Liver (tissue), 9 donors: ENCODE results near the gene SYK. TPM values are rescaled to one million over a fixed set of nuclear protein-coding genes. Genes with fewer than 3 reads are reported as not detected.

ENCODE experiments used
- DNase-seq: peaks from one replicate; pipeline ENCODE4 v3.0.0-alpha.2; 2017; ENCODE audit warnings: low spot score
- H3K27ac ChIP-seq, 2 donors: one replicate each; pipeline ENCODE4 v1.7.0; 2013; ENCODE audit warnings: inconsistent platforms in 2 of 2, low read length in 2 of 2, control low read depth in 1 of 2, low read depth in 1 of 2, mild to moderate bottlenecking in 1 of 2
- H3K27me3 ChIP-seq, 4 donors: one replicate each; pipeline versions ENCODE4 v1.6.1 to v1.7.0; 2013; ENCODE audit warnings: low read length in 3 of 4, inconsistent platforms in 1 of 4, mild to moderate bottlenecking in 1 of 4, moderate library complexity in 1 of 4; ENCODE audit not compliant: control insufficient read depth in 4 of 4, insufficient read depth in 4 of 4
- H3K36me3 ChIP-seq, 4 donors: one replicate each; pipeline versions ENCODE4 v1.6.1 to v1.7.0; 2013; ENCODE audit warnings: low read length in 3 of 4, mild to moderate bottlenecking in 3 of 4, low read depth in 1 of 4, moderate library complexity in 1 of 4; ENCODE audit not compliant: control insufficient read depth in 4 of 4, insufficient read depth in 3 of 4
- H3K4me1 ChIP-seq, 4 donors: one replicate each; pipeline versions ENCODE4 v1.6.1 to v1.7.0; 2013; ENCODE audit warnings: low read length in 3 of 4, mild to moderate bottlenecking in 3 of 4, moderate library complexity in 1 of 4; ENCODE audit not compliant: control insufficient read depth in 4 of 4, insufficient read depth in 4 of 4
- H3K4me3 ChIP-seq, 3 donors: one replicate each; pipeline versions ENCODE4 v1.6.1 to v1.7.0; 2013; ENCODE audit warnings: low read length in 3 of 3, control low read depth in 1 of 3, low read depth in 1 of 3, mild to moderate bottlenecking in 1 of 3
- H3K9ac ChIP-seq, 2 donors: one replicate each; pipeline ENCODE4 v1.7.0; 2013; ENCODE audit warnings: low read length in 2 of 2, mild to moderate bottlenecking in 2 of 2, moderate library complexity in 2 of 2, control low read depth in 1 of 2, low read depth in 1 of 2
- H3K9me3 ChIP-seq, 4 donors: one replicate each; pipeline versions ENCODE4 v1.6.1 to v1.7.0; 2013; ENCODE audit warnings: low read length in 3 of 4; ENCODE audit not compliant: control insufficient read depth in 4 of 4
- CTCF ChIP-seq: fragments of 150-350 bp; IDR thresholded peaks from 2 replicates; pipeline ENCODE4 v1.5.1; 2017; ENCODE audit warnings: improper control_type of control experiment, low read depth, low read length; ENCODE audit not compliant: missing input control
- EGR1 ChIP-seq, 2 donors: IDR thresholded peaks; 2 replicates each; pipeline ENCODE4 v1.6.1; 2016 to 2018; ENCODE audit warnings: antibody characterized with exemption in 2 of 2, low read depth in 2 of 2
- FOXA2 ChIP-seq: IDR thresholded peaks from 2 replicates; pipeline ENCODE4 v1.6.1; 2016; ENCODE audit warnings: antibody characterized with exemption
- HNF4A ChIP-seq, 2 donors: conservative IDR thresholded peaks; 2 replicates each; pipeline ENCODE4 v1.6.1; 2016; ENCODE audit warnings: antibody characterized with exemption in 2 of 2, mild to moderate bottlenecking in 2 of 2
- JUND ChIP-seq, 2 donors: IDR thresholded peaks; 2 replicates each; pipeline ENCODE4 v1.6.1; 2016; ENCODE audit warnings: antibody characterized with exemption in 2 of 2
- NR2F2 ChIP-seq: IDR thresholded peaks from 2 replicates; pipeline ENCODE4 v1.6.1; 2016; ENCODE audit warnings: antibody characterized with exemption
- RAD21 ChIP-seq, 2 donors: IDR thresholded peaks; 2 replicates each; pipeline ENCODE4 v1.6.1; 2016; ENCODE audit warnings: antibody characterized with exemption in 2 of 2, mild to moderate bottlenecking in 2 of 2
- REST ChIP-seq: IDR thresholded peaks from 2 replicates; pipeline ENCODE4 v1.6.1; 2016; ENCODE audit warnings: antibody characterized with exemption, mild to moderate bottlenecking
- RXRA ChIP-seq, 2 donors: IDR thresholded peaks; 2 replicates each; pipeline ENCODE4 v1.6.1; 2017 to 2018; ENCODE audit warnings: antibody characterized with exemption in 2 of 2, mild to moderate bottlenecking in 1 of 2
- SP1 ChIP-seq: IDR thresholded peaks from 2 replicates; pipeline ENCODE4 v1.6.1; 2018; ENCODE audit warnings: antibody characterized with exemption, mild to moderate bottlenecking
- TAF1 ChIP-seq: conservative IDR thresholded peaks from 2 replicates; pipeline ENCODE4 v1.6.1; 2016; ENCODE audit warnings: antibody characterized with exemption, mild to moderate bottlenecking
- ZBTB33 ChIP-seq: IDR thresholded peaks from 2 replicates; pipeline ENCODE4 v1.6.1; 2016; ENCODE audit warnings: antibody characterized with exemption
- WGBS: extraction: QIAGEN DNeasy Blood & Tissue Kit; methylation state at CpG from one replicate; pipeline ENCODE4 v1.1.7; 2013; 5-methylcytosine and 5-hydroxymethylcytosine counted together
- polyA plus RNA-seq, 2 donors: library from polyadenylated mRNA; stranded (reverse) in 1 of 2; unstranded in 1 of 2; fragments of 200-250 nt in 1 of 2; fragments of >200 nt in 1 of 2; fragmentation: Nextera tagmentation in 1 of 2; extraction: Ambion mirVana in 1 of 2; gene quantifications; one replicate each; pipeline versions ENCODE4 v1.2.1 to v1.2.3, GENCODE V29; 2013 to 2015
- total RNA-seq, 2 donors: library from RNA; depleted of rRNA; stranded (reverse); fragments of >200 nt; gene quantifications; one replicate each; pipeline ENCODE4 v1.2.3, GENCODE V29; 2014
- donor health status: healthy.
- donor health status: healthy.
- donor health status: healthy.
- donor health status: healthy.
- donor health status: healthy.

SYK gene
- total and polyA plus RNA-seq, 4 donors = 2.0 to 15.4 (median 4.1) TPM

GRCh38 chr9:90861380-90861779 is 59.8 kb downstream of the SYK start (continued):
- TF ChIP-seq RAD21 (IDR thresholded peaks at IDR 0.05) (no peak), NR2F2 (no peak), FOXA2 (no peak)

- H3K9ac ChIP-seq = no peak overlapping the region
- TF ChIP-seq SP1 (no peak), TAF1 (no peak), JUND (IDR thresholded peaks at IDR 0.05) (no peak), RAD21 (IDR thresholded peaks at IDR 0.05) (no peak), ZBTB33 (no peak), HNF4A (conservative IDR thresholded peaks at IDR 0.05) (no peak), EGR1 (IDR thresholded peaks at IDR 0.05; ENCODE audit: low read depth in 2 of 2) (no peak), REST (no peak), RXRA (IDR thresholded peaks at IDR 0.05) (no peak), NR2F2 (no peak)
- no peaks in the 10 kb centered on the region for H3K9me3 ChIP-seq
- H3K36me3 ChIP-seq = no peaks in the 10 kb centered on the region
- H3K27me3 ChIP-seq = no peaks in the 10 kb centered on the region
- no peak overlapping the region for H3K27ac ChIP-seq
- 93% methylated on average over 16 of the region's 16 CpGs for WGBS
- no peaks in the 10 kb centered on the region for H3K4me1 ChIP-seq
- no peak overlapping the region for H3K4me3 ChIP-seq
- no peak for DNase-seq
Observed at GRCh38 chr9:90861826-90862740, 60.5 kb downstream of the SYK start.

GRCh38 chr9:90864779-90865178 is 63.2 kb downstream of the SYK start:
- Histone ChIP-seq H3K9ac (no peak overlapping the region), H3K27me3 (no peaks in the 10 kb centered on the region), H3K4me1 (no peaks in the 10 kb centered on the region), H3K36me3 (no peaks in the 10 kb centered on the region), H3K9me3 (no peaks in the 10 kb centered on the region), H3K4me3 (no peak overlapping the region), H3K27ac (no peak overlapping the region)
- TF ChIP-seq REST (no peak), EGR1 (IDR thresholded peaks at IDR 0.05; ENCODE audit: low read depth in 2 of 2) (no peak), RAD21 (IDR thresholded peaks at IDR 0.05) (no peak), HNF4A (conservative IDR thresholded peaks at IDR 0.05) (no peak), CTCF (no peak)
- 80% methylated on average over 7 of the region's 7 CpGs for WGBS
- no peak for DNase-seq
